GM19099 (cell line): ENCODE measurements around the gene BAAT.

Experiments
- POLR2A ChIP-seq: IDR thresholded peaks from 3 replicates; pipeline ENCODE4 v1.6.1; 2011; ENCODE audit warnings: low read depth; ENCODE audit not compliant: insufficient read length; ENCODE audit errors: extremely low read depth

Gene BAAT

GRCh38 chr9:101380295-101380694, 4.5 kb downstream of the BAAT start:
- TF ChIP-seq POLR2A: no peak

GRCh38 chr9:101376111-101376848, 8.5 kb downstream of the BAAT start:
- no peak for TF ChIP-seq POLR2A

- TF ChIP-seq POLR2A: no peak
Measured at GRCh38 chr9:101375546-101375945, 9.3 kb downstream of the BAAT start.

GRCh38 chr9:101372327-101373118, 12.3 kb downstream of the BAAT start:
- no peak for TF ChIP-seq POLR2A

- TF ChIP-seq POLR2A: no peak
Measured at GRCh38 chr9:101371813-101372212, 13.0 kb downstream of the BAAT start.

- TF ChIP-seq POLR2A: no peak
Measured at GRCh38 chr9:101369884-101370531, 14.8 kb downstream of the BAAT start.

GRCh38 chr9:101369286-101369685, 15.5 kb downstream of the BAAT start:
- no peak for TF ChIP-seq POLR2A

- no peak for TF ChIP-seq POLR2A
Measured at GRCh38 chr9:101367323-101367722, 17.5 kb downstream of the BAAT start.

GRCh38 chr9:101366038-101366756, 18.6 kb downstream of the BAAT start:
- no peak for TF ChIP-seq POLR2A

- TF ChIP-seq POLR2A: no peak
Measured at GRCh38 chr9:101365181-101365580, 19.6 kb downstream of the BAAT start.

- no peak for TF ChIP-seq POLR2A
Measured at GRCh38 chr9:101362450-101362849, 22.4 kb downstream of the BAAT start.

- TF ChIP-seq POLR2A: no peak
Measured at GRCh38 chr9:101360647-101361046, 24.2 kb downstream of the BAAT start.

GRCh38 chr9:101359679-101360078, 25.1 kb downstream of the BAAT start:
- TF ChIP-seq POLR2A: no peak

- no peak for TF ChIP-seq POLR2A
Measured at GRCh38 chr9:101356619-101357018, 28.2 kb downstream of the BAAT start.
